RWPE2 (cell line): Measurements from ENCODE around the gene RASGEF1C.

Source experiments
- ATAC-seq: fragments of 200-7000 bp; cut with Tn5 transposase; 3 replicates; pipeline ENCODE4 v1.9.1; 2021; ENCODE audit warnings: low read depth
- DNase-seq: peaks from one replicate; pipeline ENCODE4 v3.0.0-alpha.2; 2020; ENCODE audit warnings: low spot score
- H3K27ac ChIP-seq: fragments of 450-650 bp; 2 replicates; pipeline ENCODE4 v1.5.1; 2017; ENCODE audit warnings: mild to moderate bottlenecking; ENCODE audit not compliant: poor library complexity, severe bottlenecking
- H3K27me3 ChIP-seq: fragments of 250-450 bp; sonication (Bioruptor Pico); 2 replicates; pipeline ENCODE4 v1.5.1; 2021; ENCODE audit warnings: mild to moderate bottlenecking, moderate library complexity; ENCODE audit not compliant: insufficient read depth, poor library complexity, severe bottlenecking
- H3K36me3 ChIP-seq: fragments of 250-450 bp; sonication (Bioruptor Pico); 2 replicates; pipeline ENCODE4 v1.5.1; 2020; ENCODE audit warnings: low read depth, mild to moderate bottlenecking, moderate library complexity
- H3K4me1 ChIP-seq: fragments of 250-450 bp; sonication (Bioruptor Pico); 2 replicates; pipeline ENCODE4 v1.5.1; 2021; ENCODE audit warnings: mild to moderate bottlenecking, moderate library complexity; ENCODE audit not compliant: insufficient read depth, poor library complexity, severe bottlenecking
- H3K4me3 ChIP-seq: fragments of 250-450 bp; sonication (Bioruptor Pico); 2 replicates; pipeline ENCODE4 v1.5.1; 2021; ENCODE audit warnings: mild to moderate bottlenecking, moderate library complexity; ENCODE audit not compliant: severe bottlenecking
- H3K9me3 ChIP-seq: fragments of 250-450 bp; sonication (Bioruptor Pico); 2 replicates; pipeline ENCODE4 v1.5.1; 2021; ENCODE audit warnings: mild to moderate bottlenecking, moderate library complexity; ENCODE audit not compliant: severe bottlenecking
- CTCF ChIP-seq: fragments of 450-650 bp; IDR thresholded peaks from one replicate; pipeline ENCODE4 v1.5.1; 2017; ENCODE audit warnings: mild to moderate bottlenecking, moderate library complexity; ENCODE audit not compliant: poor library complexity, severe bottlenecking

Gene RASGEF1C

GRCh38 chr5:180080486-180081280, 128.3 kb downstream of the RASGEF1C start:
- Histone ChIP-seq H3K4me3 (no peak overlapping the region), H3K27me3 (no peaks in the 10 kb centered on the region), H3K36me3 (no peaks in the 10 kb centered on the region), H3K4me1 (no peaks in the 10 kb centered on the region), H3K9me3 (no peaks in the 10 kb centered on the region), H3K27ac (no peak overlapping the region)
- no peak for TF ChIP-seq CTCF
- no peak for DNase-seq
- no peak for ATAC-seq

- no peak for TF ChIP-seq CTCF
- ATAC-seq (no peak), DNase-seq (no peak)
- Histone ChIP-seq H3K4me1 (no peaks in the 10 kb centered on the region), H3K4me3 (no peak overlapping the region), H3K9me3 (no peaks in the 10 kb centered on the region), H3K36me3 (no peaks in the 10 kb centered on the region), H3K27ac (no peak overlapping the region), H3K27me3 (no peaks in the 10 kb centered on the region)
Observed at GRCh38 chr5:180079702-180080466, 129.1 kb downstream of the RASGEF1C start.

- DNase-seq (no peak), ATAC-seq (no peak)
- Histone ChIP-seq H3K36me3 (no peaks in the 10 kb centered on the region), H3K27ac (no peak overlapping the region), H3K4me3 (no peak overlapping the region), H3K4me1 (no peaks in the 10 kb centered on the region), H3K9me3 (no peaks in the 10 kb centered on the region), H3K27me3 (no peaks in the 10 kb centered on the region)
- TF ChIP-seq CTCF, result no peak
Observed at GRCh38 chr5:180078348-180078747, 130.7 kb downstream of the RASGEF1C start.

GRCh38 chr5:180077594-180078284, 131.3 kb downstream of the RASGEF1C start:
- Histone ChIP-seq H3K27ac (no peak overlapping the region), H3K4me3 (no peak overlapping the region), H3K36me3 (no peaks in the 10 kb centered on the region), H3K4me1 (no peaks in the 10 kb centered on the region), H3K9me3 (no peaks in the 10 kb centered on the region), H3K27me3 (no peaks in the 10 kb centered on the region)
- DNase-seq (no peak), ATAC-seq (no peak)
- no peak for TF ChIP-seq CTCF
